GM18507 (cell line): Measurements from ENCODE around the gene PLAAT4.
"Not testable (repeated sequence)": the region's sequence is repeated elsewhere in the genome, so short reads cannot be mapped to it uniquely, and the experiment has no call there.

Source experiments
- DNase-seq: peaks from one replicate; pipeline ENCODE4 v3.0.0; 2011; ENCODE audit warnings: low read depth; ENCODE audit not compliant: insufficient read length; ENCODE audit errors: extremely low spot score
- FAIRE-seq: peaks from 2 replicates; lab custom pipeline; 2011; peaks lifted over from hg19 to GRCh38; lab: Jason Lieb, UNC

The PLAAT4 gene

DNA sequence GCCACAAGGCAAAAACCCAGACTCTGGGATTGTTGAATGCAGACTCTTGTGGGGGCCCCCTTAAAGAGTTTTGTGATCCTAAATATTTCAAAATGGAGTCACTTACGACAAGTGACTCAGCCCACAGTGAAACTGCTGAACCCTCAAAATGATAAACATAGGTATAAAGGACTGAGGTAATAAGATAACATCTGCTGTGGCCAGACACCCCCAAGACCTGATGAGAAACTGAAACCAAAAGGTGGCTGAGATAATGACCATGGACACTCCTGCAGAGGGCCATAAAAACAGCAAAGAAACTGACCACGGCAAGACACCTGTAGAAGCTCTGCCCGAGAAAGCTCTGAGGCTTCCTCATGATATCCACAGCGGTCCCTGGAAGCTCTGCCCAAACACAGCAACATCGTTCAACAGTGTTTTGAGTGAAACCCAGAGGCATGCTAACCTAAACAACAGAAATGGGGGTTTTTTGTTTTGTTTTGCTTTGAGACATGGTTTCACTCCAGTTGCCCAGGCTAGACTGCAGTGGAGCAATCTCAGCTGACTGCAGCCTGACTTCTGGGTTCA lies 1.6 kb upstream of the PLAAT4 start:
- FAIRE-seq (peak; percentile 9), DNase-seq (no peak)

DNA sequence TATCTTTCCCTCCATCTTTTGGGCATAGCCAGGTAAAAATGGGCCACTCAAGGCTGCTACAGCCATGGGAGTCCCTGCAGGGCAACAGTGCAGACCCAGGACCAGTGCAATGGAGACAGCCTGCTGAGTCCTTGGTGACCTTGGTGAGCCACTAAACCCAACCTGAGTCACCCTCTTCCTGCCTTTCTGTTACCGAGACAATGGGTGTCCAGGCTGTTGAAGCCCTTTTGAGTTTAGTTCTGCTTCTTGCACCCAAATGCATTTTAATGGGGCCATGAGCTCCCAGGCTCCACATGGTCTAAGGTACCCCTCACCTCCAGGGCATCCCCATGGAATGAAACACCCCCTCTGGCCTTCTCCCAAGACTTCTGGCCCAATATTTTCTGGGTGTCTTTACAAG lies 874 bp upstream of the PLAAT4 start:
- DNase-seq (no peak), FAIRE-seq (no peak)

DNA sequence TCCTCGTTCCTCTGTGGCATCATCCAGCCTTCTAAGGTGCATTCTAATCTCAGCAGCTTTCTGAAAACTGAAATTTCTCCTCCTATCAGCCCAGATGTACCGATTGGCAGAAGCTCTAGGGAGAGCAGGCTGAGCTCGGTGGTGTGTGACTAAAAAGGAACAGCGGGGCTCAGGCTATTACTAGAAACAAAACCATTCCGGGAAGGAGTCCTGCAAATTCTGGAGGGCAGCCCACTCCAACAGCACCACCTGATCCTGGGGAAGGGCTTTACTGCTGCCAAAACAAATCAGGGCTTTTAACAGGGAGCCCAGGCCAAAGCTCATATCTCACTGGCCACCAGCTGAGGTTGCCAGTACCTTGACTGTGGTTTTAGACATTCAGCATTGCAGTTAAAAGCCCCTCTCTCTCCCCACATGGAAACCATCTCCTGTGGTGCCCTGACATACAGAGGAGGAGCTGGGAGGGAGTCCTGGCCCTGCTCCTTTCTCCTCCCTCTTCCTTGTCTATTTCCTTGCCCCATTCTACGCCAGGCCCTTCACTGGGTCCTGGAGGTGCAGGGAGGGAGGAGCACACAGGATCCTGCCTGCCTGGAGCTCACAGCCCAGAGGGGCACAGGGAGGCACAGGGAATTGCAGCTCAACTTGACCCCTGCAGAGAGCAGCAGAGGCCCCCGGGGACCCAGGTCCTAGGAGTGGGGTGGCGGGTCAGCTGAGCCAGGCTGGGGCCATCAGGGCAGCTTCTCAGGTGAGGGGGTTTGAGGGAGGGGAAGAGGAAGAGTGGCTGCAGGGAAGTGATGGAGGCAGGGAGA lies 889 bp downstream of the PLAAT4 start:
- DNase-seq (no peak), FAIRE-seq (no peak)

DNA sequence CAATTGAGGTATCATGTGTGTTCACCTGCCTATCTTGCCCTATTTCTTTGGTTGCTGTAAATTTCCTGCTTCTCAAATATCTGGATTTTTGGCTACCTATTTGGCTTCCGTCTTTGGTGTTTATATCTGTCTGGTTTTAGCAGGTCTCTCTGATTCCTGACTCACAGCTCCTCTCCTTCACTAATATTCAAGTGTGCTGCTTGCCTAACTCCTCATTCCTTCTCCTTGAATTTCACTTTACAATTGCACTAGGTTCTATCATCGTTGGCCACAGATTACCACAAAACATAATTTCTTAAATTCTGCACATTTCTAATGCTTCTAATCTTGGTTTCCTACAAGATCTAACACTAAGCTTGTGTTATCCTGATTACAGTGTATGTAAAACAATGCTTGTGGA lies 5.9 kb downstream of the PLAAT4 start:
- not testable (repeated sequence) for DNase-seq, FAIRE-seq

DNA sequence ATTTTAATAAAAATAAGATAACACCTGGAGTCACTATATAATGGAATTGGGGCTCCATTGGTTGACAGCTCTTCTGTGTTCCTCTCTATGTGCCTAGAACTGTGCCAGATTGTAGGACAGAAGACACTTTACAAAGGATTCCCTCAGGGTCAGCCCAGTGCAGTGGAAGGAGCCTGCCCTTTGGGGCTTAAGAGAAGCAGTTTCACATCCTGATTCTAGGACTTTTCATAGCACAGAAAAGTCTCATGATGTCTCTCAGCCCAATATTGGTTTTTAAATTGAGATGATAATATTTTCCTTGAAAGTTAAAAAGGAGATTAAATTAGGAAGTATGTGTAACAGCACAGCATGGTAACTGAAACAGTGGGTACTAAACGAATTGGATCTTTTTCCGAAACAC lies 7.1 kb downstream of the PLAAT4 start:
- FAIRE-seq (no peak), DNase-seq (no peak)

DNA sequence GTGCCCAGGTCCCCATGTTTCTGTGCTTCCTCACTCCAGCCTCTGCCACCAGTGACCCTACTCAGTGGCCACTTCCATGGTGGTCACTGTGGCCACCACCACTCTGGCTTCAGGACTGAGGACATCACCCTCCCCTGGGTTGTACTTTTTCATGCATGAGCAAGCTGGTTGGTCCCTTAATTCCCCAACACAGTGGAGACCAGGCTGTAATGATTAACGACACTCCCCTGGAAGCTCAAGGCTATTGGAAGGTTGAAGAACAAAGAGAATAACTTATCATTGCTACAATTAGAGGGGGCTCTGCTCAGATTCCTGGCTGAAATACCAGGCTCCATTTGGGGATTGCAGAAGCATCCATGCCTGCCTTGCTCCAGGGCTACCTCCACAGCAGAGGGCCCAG lies 10.5 kb downstream of the PLAAT4 start:
- no peak for DNase-seq
- no peak for FAIRE-seq

DNA sequence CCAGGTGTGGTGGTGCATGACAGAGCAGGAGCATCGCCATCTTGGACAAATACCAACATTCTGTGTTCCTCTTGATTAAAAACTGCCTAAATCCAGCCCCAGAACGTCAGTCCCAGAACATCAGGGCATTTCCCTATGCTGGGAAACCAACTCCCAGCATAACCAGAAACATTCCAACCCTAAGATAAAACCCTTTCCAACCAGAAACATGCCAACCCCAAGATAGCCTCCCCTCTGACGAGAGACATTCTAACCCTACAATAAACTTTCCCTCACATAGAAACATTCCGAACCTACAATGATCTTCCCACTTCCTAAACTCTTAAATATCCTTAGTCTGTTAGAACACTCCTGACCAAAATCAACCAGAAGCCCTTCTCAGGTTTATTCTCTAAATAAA lies 11.6 kb downstream of the PLAAT4 start:
- FAIRE-seq (no peak), DNase-seq (no peak)

DNA sequence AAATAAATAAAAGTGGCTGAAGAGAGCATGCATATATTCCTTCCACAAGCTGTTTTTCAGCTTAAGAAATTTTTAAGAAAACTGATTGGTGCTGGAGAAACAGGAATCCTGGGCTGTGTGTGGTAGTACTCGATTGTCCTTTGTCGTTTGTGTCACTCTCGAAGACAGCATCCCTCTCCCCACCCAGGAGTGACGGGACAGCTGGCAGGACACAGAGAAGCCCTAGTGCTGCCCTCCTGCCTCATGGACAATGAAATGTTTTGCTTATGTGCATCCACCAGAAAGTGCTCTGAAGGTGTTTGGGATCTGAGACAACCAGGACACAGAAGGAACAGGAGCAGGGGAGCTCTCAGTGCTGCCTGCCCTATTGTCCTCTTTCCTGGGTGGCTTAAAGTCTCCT lies 12.8 kb downstream of the PLAAT4 start:
- no peak for DNase-seq
- no peak for FAIRE-seq

DNA sequence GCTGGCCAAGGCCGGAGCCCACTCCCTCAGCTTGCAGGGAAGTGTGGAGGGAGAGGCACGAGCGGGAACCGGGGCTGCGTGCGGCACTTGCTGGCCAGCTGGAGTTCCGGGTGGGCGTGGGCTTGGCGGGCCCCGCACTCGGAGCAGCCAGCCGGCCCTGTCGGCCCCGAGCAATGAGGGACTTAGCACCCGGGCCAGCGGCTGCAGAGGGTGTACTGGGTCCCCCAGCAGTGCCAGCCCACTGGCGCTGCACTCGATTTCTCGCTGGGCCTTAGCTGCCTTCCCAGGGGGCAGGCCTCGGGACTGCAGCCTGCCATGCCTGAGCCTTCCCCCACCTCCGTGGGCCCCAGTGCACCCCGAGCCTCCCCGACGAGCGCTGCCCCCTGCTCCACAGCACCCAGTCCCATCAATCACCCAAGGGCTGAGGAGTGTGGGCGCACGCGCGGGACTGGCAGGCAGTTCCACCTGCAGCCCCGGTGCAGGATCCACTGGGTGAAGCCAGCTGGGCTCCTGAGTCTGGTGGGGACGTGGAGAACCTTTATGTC lies 13.6 kb downstream of the PLAAT4 start:
- not testable (repeated sequence) for DNase-seq, FAIRE-seq

DNA sequence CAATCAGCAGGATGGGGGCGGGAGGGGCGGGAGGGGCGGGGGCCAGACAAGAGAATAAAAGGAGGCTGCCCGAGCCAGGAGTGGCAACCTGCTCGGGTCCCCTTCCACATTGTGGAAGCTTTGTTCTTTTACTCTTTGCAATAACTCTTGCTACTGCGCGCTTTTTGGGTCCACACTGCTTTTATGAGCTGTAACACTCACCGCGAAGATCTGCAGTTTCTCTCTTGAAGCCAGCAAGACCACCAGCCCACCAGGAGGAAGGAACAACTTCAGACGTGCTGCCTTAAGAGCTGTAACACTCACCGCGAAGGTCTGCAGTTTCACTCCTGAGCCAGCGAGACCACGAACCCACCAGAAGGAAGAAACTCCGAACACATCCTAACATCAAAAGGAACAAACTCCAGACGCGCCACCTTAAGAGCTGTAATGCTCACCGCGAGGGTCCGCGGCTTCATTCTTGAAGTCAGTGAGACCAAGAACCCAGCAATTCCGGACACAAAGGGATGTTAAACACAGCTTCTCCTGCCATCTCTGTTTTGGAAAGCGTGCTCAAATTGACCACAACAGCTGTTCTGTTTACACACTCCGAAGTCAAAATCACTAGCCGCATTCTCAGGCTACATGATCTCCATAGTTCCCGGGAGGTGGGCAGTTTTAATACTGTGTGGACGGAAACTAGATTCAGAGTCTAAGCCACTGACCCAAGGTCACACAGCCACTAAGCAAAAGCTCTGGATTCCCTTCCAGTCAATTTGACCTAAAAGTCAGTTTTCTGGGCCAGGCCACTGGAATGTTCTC lies 14.7 kb downstream of the PLAAT4 start:
- no peak for DNase-seq
- no peak for FAIRE-seq

DNA sequence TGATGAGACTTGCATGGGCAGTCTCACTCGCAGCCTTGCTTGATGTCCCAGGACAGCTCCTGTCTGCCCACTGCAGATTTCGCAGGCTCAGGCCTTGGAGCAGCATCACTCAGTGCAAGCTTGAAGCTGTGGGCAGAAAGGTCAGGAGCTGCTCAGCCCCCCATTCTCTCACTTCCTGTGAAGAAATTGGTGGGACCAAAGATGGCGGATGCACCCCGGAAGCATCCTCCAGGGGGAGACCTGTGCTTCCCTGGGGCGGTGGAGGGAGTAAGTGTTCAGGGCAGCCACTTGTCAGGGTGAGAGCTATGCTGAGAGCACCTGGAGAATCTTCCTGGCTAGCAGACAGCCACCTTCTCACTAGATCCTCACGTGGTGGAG lies 15.3 kb downstream of the PLAAT4 start:
- FAIRE-seq: no peak
- no peak for DNase-seq

DNA sequence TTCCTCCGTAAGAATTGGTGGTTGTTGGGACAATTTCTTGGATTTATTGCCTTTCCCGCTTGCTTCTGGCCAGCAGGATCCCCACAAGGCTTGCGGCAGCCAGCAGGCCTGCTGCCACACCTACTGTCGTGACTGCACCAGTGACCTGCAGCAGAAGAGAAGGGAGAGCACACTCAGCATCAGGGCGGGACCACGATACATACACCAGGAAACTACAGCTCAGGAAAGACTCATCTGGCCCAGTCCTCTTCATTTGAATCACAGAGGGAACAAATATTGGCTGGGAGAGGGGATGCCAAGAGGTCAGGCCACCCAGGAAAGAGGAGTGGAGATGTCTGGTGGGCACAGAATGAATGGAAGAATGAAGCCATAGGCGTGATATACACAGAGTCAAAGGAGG lies 16.3 kb downstream of the PLAAT4 start:
- no peak for DNase-seq
- no peak for FAIRE-seq

DNA sequence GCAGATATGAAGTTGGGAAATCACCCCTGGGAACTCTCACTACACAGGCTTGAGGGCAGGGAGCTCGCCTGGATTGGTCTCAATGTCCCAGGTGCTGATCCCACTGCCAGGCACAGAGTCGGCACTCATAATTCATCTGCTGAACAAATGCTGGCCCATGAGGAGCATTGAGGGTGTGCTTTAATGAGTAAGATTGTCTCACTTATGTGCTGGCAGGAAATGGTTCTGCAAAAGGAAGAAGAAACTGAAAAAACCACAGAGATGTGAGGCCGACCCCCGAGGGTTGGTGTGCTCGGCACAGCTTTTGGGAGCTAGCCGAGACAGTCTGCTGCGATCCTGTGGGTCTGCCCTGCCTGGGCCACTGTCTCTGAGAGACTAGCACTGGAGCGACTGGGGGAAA lies 17.2 kb downstream of the PLAAT4 start:
- peak; percentile 48 for DNase-seq
- peak; percentile 77 for FAIRE-seq

DNA sequence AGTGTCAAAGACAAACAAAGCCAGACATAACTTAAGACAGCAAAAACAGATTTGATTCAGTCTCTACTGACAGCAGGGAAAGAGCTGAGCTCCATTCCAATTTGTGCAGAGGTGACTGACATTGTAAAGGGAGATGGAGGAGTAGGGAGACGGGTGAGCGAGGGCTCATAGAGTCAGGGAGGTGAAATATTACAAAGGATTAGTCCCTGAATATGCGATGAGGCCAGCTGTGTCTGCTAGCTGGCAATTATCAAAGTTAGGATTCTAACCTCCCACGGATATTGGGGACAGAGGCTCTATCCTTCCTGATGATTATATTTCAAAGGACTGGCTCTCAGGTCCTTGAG lies 18.2 kb downstream of the PLAAT4 start:
- no peak for FAIRE-seq

DNA sequence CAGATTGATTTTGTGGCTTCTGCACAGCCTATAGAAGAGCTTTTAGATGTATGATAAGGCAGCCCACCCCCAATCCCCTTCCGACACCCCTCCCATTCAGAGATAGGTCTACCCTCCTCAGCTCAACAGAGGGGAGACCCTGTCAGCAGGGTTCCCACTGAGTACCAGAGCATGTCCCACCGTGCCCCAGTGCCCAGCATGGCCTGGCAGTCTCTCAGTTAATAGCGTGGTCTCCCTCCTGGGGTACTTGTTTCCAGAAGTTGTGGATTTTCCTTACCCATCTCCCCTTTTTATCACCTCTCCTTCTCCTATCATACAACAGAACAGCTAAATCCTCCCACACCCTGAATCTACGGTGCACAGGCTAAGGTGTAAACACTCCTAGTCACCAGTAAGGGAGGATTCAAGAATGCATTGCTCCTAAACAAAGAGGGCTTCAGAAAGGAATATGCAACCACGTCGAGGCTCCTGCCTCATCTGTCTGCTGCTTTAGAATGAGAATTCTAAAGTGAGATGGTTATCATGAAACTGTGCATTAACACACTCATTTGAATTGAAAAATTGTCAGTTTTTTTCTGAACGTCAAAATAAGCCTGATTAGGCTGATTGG lies 19.9 kb downstream of the PLAAT4 start:
- FAIRE-seq (no peak), DNase-seq (no peak)

More for the DNA sequence above, 18.2 kb downstream of the PLAAT4 start:
- DNase-seq: no peak

DNA sequence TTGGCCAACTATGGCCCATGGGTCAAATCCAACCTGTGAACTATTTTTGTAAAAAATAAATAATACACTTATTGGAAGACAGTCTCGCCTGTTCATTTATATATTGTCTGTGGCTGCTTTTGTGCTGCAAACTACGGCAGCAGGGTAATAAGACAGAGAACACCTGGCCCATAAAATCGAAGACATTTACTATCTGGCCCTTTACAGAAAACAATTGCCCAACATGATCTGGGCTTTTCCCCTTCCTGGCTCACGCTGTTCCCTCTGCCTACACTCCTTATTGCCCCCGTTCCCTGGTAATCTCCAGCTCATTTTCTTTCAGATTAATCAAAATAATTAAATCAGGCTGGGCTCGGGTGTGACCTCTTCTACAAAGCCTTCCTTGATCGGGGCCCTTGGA lies 21.0 kb downstream of the PLAAT4 start:
- no peak for DNase-seq
- FAIRE-seq: no peak

DNA sequence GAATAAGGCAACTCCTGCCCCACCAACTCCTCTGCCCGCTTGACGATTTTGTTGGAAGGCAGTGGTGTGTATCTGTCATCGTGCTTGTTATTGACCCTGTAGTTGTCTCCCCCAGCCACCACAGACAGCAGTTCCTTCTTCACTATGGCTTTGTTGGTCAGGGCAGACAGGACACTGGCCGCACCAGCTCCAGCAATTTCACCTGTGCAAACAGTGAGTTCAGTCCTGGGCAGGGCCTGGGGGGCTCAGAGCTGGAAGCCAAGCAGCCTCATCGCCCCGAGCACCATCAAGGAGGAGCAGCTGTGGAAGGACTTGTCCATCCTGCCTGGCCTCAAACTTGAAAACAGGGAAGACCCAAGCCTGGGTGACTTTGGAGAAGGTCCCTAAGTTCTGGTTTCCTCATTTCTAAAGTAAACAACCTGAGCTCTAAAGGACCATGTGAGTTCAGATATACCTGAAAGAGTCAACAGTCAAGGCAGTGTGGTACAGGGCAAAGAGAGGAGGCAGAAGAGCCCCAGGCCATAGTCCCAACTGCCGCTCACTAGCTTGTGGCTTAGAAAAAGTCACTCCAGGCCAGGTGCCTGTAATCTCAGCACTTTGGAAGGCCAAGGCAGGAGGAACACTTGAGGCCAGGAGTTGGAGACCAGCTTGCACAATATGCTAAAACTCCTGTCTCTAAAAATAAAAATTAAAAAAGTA lies 22.0 kb downstream of the PLAAT4 start:
- no peak for DNase-seq
- FAIRE-seq: no peak

DNA sequence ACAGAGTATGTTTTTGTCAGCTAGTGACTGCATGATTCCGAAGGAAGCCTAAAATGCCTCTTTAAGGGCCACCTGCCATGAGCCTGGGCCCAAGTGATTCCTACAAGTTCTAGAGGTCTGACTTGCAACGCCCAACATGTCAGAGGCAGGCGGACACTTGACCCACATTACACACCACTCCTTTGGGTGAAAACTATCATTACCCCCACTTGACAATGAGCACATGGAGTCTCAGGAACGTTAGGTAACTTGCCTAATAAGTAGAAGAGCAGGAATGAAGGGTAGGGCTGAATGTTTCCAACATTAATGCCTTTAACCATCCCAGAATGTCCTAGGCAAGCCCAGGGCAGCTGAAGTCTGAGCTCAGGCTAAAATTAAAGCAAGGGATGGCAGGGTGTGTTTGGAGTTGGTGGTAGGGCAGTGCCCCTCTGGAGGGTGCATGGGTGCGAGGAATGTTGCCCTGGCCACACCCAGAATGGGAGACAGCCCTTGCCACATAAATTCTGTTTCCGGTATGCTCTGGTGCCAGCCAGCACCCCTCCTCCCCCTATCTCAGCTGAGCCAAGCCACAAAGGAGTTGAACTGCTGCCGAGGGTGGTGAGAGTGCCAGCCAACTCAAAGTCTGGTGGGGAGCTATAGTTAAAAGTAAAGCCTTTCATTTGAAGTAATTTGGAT lies 24.0 kb downstream of the PLAAT4 start:
- DNase-seq (no peak), FAIRE-seq (no peak)
